Activated gamma-delta T cell (primary cell): ENCODE results near the gene ARHGAP24.

ENCODE experiments used
- DNase-seq: peaks from one replicate; lab custom pipeline; 2025; lab: John Stamatoyannopoulos, UW

ARHGAP24 gene

GRCh38 chr4:85697854-85698253, 222.9 kb downstream of the ARHGAP24 start:
- no peak for DNase-seq

DNA sequence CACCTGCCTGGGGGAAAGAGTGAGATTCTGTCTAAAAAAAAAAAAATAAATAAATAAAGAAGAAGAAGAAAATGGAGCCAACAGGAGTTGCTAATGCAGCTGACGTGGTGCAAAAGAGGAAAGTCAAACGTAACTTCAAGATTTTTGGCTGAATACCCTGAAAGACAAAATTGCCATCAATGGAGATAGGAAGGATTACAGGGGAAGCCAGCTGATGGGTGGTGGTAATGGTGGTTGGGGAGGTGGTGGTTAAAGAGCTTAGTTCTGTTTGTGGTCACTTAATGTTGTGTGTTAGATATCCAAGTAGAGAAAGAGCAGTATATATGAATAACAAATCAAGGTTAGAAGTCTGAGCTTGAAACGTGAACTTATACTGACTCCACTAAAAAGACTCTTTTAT, 225.4 kb downstream of the ARHGAP24 start:
- no peak for DNase-seq

DNA sequence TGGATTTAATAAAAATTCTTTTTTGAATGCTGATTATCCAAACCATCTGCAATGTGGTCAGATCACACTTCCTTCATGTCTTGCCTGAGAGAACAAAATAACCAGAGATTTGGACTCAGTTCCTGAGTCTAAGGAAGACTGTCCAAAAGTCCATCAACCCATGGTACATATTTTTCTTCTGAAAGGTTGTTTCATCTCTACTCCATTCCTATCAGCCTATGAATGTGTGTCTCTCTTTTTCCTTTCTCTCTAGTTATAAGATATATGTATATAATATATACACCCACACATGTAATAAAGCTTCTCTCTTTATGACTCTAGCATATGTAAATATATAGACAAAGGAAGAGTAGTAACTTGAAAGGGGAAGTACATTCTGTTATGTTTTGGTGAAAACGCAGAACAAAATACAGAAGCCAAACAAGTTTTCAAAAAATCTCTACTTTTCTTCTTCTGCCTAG, 226.9 kb downstream of the ARHGAP24 start:
- no peak for DNase-seq

GRCh38 chr4:85703096-85703495, 228.1 kb downstream of the ARHGAP24 start:
- DNase-seq: no peak

DNA sequence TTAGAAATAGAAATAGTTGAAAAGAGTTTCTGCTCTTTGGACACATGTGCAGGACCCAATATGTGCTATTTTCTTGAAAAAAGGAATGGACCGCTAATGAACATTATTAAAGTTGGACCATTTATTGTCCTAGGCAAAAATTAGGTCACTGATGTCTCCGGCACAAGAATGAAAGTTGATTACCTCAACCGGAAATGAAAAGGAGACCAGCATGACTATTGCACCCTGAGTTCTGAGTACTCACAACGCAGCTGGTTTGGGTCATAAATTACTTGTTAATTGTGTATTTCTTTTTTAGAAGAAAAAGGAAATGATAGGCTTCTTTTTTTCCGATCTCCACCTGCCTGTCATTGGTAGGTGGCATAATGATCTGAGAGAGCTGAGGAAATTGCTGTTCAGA, 232.7 kb downstream of the ARHGAP24 start:
- no peak for DNase-seq

DNA sequence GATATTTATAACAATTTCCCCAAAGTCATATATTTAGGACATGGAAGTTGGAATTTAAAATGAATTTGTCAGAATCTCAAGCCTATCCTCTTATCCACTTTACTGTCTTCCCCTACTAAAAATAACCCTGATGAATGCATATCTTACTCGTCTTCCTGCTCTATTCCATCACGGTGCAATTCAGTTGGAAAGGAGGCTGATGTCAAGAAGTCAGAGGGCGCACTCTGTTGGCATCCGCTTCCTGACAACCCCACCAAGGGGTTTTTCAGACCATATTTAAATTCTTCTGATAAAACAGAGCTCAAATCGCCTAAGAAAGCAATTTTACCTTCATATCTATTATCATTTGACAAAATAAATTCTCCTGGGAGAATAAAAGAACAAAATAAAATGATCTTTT, 233.5 kb downstream of the ARHGAP24 start:
- no peak for DNase-seq

GRCh38 chr4:85713005-85713404, 238.1 kb downstream of the ARHGAP24 start:
- no peak for DNase-seq

DNA sequence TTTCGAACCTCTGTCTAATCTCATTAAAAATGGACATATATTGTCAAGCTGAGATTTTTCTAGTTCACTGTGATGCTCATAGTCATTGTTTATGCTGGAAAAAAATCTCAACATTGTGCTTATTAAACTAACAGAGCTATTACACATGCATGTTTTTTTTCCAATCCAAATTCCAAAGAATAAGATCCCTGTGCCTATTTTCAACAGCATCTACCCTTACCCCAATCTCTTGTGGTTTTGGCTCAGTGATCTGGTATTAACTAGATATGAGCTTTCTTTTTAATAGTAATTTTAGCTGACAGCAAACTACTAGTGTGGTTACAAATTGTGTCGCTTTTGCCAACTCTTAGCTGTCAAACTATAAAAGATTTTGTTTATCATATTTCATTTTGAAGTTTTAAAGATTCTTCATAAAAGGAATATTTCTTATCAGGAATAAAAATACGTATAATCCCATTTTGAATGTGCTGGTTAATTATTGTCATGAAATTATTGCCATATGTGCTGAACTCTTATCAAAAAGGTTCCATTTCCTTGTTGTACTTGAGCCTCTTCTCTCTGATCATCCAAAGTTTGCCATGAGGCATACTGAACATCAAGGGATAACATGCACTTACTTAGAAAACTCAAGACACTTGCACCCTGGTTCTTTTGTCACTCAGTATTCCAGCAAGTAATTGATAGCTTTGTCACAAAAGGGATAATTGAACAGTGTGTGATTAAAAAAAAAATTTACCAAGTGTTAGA, 241.2 kb downstream of the ARHGAP24 start:
- DNase-seq: no peak

DNA sequence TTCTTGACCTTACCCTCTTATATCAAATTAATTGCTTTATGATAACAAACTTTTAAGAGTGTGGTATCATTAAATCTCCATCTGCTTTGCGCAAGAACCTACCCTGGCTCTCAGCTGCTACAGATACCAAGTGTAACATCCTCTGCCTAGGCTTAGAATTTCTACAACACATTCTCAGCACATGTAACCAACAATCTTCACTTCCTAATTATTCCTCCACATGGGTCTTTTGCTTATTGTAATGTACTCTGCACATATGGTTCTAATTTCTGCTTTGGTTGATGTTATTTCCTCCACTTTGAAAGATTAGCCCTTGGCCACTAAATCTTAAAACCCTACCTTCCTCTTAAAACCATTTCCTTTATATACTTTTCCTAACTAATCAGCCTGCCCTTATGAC, 242.4 kb downstream of the ARHGAP24 start:
- DNase-seq: no peak

- no peak for DNase-seq
Observed at GRCh38 chr4:85717847-85718246, 242.9 kb downstream of the ARHGAP24 start.

- no peak for DNase-seq
Observed at GRCh38 chr4:85720735-85721134, 245.8 kb downstream of the ARHGAP24 start.

DNA sequence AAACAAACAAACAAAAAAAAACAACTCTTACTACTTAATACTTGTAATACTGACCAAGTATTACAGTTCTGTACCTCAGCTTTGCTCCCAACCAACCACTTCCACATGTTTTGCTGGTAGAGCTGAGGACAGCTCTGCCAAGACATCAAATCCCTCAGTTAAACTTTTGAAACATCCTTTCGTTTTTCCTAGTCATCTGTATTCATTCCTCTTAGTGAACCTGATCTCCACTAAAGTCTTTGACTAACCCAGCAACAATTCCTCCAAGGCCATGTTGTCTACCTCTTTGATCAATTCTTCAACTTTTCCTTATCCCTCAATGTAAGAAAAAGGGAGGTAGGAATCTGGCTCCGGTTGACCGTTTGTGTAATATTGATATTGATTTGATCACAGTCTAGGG, 247.5 kb downstream of the ARHGAP24 start:
- no peak for DNase-seq

- DNase-seq: no peak
Observed at GRCh38 chr4:85722807-85723206, 247.9 kb downstream of the ARHGAP24 start.

GRCh38 chr4:85724791-85725563, 250.0 kb downstream of the ARHGAP24 start:
- no peak for DNase-seq

- no peak for DNase-seq
Observed at GRCh38 chr4:85725721-85726170, 250.8 kb downstream of the ARHGAP24 start.

DNA sequence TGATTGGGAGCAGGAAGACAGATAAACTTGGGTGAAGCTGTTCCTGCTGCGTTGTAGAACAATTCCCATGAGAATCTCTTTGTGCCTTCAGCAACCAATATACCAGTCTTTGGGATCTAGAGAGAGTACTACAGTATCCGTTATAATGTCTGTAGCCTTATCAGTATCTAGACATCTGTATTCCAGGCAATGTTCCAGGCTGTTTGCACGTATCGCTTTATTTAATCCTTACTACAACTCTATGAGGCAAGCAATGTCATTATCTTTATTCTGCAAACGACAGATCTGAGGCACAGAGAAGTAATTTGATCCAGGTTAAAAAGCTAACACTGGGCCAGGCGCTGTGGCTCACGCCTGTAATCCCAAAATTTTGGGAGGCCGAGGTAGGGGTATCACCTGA, 251.6 kb downstream of the ARHGAP24 start:
- DNase-seq: no peak

DNA sequence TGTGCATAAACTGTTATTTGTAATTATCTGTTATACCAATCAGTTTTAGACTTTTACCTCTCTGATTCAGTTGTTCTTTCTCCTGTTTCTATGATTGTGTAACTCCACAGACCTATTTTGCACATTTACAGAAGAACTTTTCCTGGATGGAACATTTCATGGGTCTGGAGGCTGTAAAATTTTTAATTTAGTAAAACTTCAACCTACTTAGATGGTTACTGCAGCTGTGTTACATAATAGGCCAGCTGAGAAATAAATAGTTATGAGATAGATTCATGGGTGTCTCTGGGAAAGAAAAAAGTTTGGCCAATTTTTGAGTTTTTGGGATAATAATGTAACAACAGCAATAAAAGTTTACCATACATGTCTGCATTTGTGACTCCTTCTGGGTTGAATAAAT, 253.5 kb downstream of the ARHGAP24 start:
- DNase-seq: no peak

GRCh38 chr4:85732124-85732523, 257.2 kb downstream of the ARHGAP24 start:
- DNase-seq: no peak

DNA sequence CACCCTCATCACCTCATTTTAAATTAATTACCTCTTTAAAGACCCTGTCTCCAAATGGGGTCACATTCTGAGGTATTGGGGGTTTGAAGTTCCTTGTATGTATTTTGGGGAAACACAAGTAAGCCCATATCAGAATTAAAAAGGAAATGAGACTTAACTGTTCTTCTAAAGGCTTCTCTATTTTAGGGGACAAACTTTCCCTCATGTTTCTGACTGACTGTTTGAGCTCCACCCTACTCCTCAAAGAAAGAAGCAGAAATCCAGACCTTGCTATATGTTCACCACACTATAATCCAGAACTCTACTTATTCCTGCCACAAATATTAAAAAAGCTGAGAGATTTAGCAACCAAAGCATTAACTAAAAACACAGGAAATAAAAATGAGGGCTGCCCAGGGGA, 258.8 kb downstream of the ARHGAP24 start:
- no peak for DNase-seq

- DNase-seq: no peak
Observed at GRCh38 chr4:85734424-85734831, 259.5 kb downstream of the ARHGAP24 start.

- no peak for DNase-seq
Observed at GRCh38 chr4:85736571-85736970, 261.6 kb downstream of the ARHGAP24 start.

- DNase-seq: no peak
Observed at GRCh38 chr4:85737254-85737653, 262.3 kb downstream of the ARHGAP24 start.

DNA sequence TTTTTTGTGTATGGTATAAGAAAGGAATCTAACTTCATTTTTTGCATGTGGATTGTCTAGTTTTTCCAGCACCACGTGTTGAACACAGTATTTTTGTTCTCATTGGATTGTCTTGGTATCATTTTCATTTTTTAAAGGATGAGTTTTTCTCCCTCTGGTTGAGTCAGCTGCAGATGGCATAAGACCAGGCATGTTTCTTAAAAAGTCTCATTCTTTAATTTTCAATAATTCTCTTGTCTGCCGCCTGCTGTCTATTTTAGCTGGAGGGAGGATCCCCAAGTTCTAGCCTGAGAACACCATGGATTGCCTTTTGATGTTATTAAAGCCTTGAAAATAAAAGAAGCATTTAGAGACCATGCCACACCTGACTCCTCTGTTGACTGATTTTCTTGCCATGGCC, 263.8 kb downstream of the ARHGAP24 start:
- no peak for DNase-seq
